GM21576 (cell line): ENCODE data around the gene ST8SIA3.

Experiments
- ATAC-seq: cut with Tn5 transposase; IDR thresholded peaks from one replicate; pipeline ENCODE4 v1.9.1; 2021; ENCODE audit warnings: mild to moderate bottlenecking, moderate library complexity; ENCODE audit not compliant: unreplicated experiment

Gene ST8SIA3, protein sequence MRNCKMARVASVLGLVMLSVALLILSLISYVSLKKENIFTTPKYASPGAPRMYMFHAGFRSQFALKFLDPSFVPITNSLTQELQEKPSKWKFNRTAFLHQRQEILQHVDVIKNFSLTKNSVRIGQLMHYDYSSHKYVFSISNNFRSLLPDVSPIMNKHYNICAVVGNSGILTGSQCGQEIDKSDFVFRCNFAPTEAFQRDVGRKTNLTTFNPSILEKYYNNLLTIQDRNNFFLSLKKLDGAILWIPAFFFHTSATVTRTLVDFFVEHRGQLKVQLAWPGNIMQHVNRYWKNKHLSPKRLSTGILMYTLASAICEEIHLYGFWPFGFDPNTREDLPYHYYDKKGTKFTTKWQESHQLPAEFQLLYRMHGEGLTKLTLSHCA

DNA sequence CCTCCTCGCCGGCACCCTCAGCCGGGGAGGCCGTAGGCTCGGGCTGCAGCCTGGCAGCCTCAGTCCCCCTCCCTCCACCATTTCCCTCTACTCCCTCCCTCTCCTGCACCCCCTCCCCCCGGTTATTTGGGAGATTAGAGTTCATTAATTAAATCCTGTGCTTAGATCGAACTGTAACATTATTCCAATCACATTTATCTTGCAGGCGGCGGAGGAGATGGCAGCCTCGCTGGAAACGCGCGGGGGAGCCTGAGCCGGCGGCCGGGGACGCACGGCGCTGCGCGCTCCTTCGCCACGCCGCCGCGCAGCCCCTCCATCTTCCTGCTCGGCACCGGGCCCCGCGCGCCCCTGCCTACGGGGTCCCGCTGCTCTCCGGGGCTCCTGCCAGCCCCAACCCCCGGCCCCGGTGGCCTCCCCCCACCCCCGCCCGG is at the start of gene ST8SIA3:
Gene ST8SIA3 (plus strand): TSS at position 287 of the 431 bp plus-strand sequence. CDS start 290 bp downstream, outside the sequence.
- no peak for ATAC-seq

DNA sequence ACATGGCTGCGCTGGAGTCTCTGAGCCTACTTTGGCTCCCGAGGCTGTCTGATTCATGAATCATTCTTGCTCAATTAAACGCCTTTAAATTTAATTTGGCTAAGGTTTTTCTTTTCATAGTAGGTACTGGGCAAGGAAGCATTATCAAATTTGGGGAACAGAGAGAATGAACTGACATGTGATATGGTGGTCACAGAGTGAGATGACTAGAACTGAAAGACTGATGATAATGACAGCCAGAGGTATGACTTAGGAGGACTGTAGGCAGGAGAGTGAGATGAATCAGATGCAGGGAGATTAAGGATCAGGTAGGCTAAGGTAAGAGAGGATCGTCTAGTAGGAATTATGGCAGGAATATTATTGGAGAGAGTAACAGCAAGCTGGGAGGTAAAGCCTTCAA is 40.9 kb upstream of the ST8SIA3 start:
- no peak for ATAC-seq

DNA sequence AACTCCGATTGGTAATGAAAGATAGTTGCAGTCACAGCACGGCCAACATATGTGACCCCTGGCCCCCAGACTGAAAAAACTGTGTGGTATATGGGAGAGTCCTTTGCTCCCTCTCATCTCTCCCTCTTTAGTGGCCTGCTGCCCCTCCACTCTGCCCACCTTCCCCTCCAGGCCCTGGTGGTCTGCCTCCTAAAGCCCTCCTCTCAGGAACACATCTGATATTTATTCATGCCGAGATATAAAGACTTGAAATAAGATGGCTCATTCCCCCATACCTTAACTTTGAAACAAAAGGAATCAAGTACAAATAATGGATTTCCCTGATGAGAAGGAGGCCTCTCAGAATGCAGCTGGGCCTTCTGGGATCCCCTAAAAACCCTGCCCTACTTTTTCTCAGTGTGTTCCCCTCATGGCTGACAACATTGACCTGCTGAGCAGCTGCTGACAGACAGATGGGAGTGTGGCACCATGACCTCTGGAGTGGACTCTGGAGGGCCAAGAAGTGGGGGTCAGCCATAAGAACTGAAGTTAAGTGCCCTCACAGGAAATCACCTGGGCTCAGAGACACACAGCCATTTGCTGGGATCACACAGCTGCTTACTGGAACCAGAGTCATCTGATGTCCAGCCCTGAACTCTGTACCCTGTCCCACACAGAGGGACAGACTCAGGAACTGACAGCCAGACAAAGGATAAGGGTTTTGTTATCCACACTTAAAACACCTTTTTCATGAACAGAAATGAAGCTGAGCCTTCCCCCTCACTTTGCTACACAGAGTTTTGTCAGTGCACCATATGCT is 39.8 kb upstream of the ST8SIA3 start:
- ATAC-seq = no peak

DNA sequence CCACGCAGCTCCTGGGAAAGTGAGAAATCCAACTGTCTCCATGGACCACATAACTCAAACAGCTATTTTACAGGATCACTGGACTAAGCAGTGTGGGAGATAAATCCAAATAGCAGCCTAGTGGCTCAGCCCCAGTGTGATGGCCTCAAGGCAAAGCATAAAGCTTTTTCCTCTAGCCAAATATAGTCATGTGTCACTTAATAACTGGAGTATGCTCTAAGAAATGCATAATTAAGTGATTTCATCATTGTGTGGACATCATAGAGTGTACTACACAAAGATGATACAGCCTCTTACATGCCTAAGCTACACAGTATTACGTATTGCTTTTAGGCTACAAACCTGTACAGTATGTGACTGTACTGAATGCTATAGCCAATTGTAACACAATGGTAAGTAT is 31.8 kb upstream of the ST8SIA3 start:
- no peak for ATAC-seq

DNA sequence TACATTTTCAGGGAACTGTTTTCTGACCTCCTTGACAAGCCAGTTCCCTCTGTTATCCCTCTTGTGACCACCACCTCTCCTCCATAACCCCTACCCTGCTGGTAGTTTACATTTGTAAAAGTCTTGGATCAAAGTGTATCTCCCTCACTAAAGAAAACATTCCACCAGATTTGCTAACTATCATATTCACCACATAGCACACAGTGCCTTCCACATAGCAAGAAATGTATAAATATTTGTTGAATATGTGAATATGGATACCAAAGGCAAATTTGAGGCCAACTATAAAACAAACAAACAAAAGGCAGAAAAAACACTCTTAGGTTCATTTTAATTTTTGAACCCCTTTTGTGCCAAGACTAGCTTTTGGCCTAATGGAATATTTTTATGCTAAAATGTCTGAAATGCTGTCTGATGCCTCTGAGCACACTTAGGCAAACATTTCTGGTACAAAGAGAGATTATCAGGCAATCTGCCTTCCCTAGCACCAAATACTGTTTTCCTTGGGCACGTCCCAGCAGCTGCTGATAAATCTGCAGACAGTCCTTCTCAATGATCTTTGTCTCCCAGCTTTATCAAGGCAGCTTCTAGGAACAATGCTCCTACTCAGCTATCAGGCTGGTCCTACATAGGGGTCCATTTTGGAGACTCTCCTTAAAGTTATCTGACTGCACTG is 26.7 kb upstream of the ST8SIA3 start:
- no peak for ATAC-seq

DNA sequence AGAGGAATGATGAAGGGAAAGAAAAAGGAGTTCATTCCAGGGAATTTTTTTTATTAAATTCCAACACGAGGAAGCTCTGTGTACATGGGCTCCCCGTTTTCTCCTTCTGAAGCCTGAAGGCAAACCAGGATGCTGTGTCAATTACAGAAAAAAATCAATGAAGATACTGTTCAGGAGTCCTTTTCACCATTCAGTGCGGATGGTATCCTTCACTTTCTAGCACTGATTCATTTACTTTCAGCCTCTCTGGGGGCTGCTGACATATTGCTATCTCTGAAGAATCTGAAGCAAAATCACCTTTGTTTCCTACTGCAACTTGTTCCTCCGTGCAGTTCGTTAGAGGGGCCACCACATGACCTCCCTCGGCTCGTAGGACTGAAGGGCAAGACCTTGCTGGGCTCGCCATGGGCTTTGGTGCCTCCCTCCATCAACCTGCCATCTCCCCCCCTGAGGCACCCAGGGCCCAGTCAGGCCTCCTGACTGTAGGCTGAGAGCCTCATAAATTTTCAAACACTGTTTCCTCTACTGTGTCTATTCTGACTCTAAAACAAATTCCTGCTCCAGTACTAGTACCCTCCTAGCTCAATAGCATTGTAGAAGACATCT is 25.5 kb upstream of the ST8SIA3 start:
- no peak for ATAC-seq

DNA sequence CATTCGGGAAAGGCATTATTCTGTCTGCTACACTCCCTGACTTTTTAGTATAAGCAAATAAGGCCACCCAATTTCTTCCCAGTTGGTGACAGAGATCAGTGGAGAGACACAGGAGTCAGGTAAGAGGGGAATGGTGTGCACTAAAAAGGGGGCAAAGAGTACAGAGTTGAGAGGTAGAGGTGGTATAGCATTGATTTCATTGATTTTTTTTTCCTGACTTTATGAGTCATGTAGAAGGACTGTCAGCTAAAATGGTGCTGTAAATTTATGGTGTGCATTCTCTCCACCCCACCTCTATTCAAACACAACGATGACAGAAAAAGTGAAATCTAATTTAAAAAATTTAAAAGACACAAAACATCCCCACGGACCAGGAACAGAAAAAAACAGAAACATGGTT is 23.7 kb upstream of the ST8SIA3 start:
- no peak for ATAC-seq

DNA sequence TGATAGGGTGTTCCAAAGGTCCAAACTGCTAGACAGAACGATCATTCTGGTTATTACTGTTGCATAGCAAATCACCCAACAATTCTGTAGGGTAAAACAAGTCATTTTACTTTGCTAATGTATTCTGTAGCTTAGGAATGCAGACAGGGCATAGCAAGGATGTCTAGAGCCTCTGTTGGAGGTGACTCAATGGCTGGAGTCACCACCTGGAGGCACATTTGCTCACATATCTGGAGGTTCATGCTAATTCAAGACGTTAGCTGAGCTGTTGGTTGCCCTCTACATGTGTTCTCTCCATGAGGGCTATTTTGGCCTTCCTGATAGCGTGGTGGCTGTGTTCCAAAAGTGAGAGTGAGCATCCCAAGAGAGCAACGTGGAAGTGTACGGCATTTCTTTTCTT is 22.5 kb upstream of the ST8SIA3 start:
- ATAC-seq = no peak

DNA sequence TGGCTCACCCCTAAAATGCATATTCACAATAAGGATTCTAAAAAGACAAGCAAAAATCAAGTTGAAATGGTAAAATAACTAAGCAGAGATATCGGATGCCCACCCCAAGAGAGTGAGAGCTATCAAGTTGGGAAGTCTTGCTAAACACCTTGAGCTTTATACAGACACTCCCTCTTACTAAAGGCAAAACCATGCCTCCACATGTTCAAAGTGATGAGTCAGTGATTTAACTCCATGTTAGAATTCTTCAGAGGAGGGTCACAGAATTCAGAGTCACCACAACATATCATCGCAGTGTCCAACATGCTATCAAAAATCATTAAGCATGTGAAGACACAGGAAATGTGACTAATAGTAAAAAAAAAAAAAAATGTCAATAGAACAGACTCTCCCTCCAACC is 20.6 kb upstream of the ST8SIA3 start:
- ATAC-seq = no peak

DNA sequence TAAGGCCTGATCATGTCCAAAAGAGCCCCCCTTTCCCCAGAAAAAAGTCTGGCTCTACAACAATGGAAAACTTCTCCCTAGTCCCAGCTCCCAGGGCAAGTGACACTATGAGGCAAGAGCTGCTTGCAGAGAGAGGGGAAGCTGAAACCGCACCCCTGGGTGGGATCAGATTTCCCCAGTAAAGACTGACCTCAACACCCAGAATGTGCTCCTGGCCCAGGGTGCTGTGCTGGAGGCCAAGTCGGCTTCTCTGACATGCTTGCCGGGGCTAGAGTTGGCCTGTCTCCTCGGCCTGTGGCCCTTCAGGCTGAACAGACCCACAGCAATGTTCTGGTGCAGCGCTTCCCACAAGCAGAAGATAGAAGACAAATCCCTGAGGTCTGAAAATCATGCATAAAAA is 18.4 kb upstream of the ST8SIA3 start:
- no peak for ATAC-seq

DNA sequence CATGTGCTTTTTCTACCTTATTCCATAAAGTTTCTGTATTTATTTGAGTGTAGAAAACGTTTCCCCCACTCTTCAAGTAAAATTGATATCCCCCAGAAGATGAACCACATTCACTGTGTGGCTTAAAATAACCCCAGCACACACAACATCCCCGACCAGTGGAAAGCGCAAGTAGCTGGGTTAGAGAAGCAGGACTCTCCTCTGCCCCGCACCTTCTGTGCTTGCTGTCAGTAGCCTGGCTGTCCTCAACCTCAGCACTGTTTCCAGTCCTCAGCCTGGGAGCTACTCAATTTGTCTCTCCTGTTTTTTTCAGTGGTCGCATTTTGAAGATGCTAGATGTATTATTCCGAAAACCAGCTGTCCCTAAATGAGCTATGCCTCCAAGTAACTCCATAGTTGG is 18.0 kb upstream of the ST8SIA3 start:
- ATAC-seq = no peak

DNA sequence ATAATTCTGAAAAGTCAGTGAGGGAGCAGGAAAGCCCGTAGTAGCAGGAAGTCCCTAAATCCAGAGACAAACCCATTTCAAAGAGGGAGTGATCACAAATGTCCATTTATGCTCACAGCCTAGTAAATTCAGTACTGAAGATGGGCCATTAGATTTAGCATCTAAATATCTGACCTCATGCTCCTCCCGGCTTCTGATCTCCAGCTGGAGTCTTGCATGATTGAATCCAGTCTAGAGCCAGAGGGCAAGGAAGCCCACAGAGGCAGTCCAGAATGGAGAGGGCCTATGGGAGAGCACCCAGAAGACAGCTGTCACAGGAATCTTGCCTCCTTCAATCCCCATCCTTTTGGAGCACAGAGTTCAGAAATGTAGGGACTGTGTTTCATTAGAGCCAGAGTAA is 16.0 kb upstream of the ST8SIA3 start:
- ATAC-seq = no peak

DNA sequence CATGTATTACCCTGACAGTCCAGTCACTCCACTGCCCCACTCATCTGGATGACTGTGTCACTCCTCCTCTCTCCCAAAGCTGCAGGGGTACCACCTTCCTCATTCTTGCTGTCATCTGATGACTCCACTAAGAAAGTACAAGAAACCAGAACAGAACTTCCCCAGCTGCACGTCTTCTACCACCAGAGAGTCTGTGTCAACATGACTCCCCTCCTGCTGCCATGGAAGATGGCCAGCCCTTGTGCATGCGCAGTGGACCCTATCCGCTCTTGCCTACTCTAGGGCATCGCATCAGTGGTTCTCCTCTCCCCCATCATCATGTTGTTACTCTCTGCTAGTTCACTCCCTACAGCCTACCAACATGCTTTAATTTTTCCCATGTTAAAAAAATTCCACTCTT is 14.5 kb upstream of the ST8SIA3 start:
- no peak for ATAC-seq

DNA sequence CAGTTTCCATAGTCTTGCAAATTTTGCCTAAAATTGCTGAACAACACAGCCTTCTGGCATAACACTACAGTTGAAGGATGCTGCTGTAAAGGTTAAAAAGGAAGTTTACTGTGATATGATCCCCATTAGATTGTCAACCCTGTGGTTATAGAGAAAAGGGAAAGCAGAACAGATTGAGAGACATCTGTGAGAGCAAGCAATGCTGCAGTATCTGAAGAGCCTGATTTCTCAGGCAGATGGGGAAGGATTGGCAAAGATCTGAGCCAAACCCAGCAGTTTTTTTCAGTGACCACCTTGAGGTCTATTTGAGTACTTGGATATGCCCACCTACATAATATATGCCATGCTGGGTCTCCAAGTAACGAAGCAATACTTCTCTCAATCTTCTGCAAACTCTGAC is 8.5 kb upstream of the ST8SIA3 start:
- ATAC-seq = no peak

DNA sequence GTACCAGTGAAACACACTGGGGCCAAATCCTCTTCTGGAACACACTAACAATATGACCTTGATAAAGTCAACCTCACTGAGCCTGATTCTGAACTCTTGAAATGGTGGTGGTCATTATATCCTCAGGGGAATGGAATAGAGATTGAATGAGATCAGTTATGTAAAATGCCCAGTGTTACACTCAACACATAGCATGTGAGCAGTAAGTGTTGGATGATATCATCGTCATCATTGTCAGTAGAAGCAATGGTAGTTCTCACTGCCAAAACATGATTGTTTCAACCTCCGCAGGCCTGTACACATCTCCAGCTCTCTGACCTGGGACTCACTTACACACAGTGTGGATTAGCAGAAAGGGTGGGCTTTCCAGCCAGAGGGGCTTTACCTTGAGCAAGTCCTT is 5.5 kb upstream of the ST8SIA3 start:
- no peak for ATAC-seq

DNA sequence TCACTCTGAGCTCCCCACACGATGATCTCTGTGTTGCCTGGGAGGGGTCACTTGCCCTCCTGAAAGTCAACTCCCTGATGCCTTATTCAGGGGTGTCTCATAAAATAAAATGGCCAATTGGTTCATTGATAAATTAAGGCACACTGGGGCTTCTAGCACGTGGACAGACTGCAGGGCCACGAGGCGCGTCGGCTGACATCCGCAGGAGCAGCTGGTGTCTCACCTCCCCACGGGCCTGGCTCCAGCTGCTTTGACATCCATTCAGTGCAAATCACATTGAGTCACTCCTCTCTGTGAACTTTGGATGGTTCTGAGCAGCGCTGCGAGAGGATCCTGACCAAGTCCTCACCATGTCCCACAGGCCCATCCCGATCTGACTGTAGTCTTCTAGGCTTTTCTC is 4.6 kb upstream of the ST8SIA3 start:
- no peak for ATAC-seq

DNA sequence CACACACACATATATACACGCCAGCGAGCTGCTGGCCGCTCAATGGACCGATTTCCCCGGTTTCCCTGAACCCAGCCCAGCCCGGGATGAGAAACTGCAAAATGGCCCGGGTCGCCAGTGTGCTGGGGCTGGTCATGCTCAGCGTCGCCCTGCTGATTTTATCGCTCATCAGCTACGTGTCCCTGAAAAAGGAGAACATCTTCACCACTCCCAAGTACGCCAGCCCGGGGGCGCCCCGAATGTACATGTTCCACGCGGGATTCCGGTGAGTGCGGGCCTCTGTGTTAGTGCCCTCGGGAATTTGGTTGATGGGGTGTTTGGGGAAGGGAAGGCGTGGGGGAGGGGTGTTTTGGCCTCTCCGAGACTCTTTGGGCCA is 392 bp downstream of the ST8SIA3 start:
- ATAC-seq = no peak

DNA sequence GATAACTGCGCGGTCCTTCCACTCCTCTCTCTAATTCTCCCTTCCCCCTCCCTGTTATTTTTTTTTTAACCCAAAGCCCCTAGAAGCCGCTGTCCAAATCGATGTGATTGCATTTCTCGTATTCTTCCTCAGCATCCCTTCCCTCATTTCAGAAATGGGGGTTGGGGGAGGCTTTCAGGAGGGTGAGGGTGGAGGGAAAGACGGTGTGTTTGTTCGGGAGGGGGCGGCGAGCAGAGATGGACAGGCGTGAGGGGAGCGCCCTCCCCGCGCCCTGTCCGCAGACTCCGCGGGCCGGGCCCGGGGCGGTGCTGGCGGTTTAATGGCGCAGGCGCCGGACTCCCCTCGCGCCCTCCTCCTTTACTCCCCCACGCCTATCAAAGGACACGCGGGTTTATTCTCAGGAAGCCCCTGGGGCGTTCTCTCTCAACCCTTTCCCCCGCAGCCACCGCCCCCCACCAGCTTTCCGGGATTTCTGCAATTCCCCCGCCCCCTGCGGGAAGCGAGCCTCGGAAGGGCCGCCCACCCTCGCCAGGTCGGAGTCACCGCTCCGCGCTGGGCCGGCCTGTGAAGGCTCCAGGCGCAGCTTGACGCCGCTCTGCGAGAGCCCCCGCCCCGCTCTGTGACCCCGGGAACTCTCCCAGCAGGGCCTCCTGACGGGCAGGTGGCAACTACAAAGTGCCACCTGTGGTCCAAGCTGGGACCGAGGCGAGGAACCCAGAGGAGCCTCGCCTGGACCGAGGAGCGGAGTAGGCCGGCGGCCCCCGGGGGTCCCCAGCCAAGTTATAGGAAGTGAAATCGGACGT is 981 bp downstream of the ST8SIA3 start:
- no peak for ATAC-seq

DNA sequence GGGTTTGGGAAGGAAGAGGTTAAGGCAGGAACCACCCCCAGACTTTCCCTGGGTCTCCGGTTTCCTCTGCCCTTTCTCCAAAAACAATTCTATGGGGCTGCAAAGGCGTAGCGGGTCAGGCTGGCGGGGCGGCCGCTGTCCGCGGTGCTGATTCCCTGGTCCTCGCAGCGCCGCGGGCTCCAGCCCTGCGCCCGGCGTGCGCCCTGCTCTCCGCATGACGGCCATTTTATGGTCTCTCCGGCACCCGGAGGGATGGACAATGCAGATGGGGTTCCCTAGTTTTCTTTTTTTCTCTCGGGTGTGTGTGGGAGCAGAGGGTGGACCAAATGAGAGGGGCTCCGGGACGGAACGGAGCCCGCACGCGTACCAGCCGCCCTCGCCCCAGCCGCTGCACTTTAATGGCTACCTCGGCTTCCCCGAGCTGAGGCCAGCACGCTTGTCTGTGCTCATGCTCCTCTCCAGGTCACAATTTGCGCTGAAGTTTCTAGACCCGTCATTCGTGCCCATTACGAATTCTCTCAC is 1.6 kb downstream of the ST8SIA3 start:
- no peak for ATAC-seq

DNA sequence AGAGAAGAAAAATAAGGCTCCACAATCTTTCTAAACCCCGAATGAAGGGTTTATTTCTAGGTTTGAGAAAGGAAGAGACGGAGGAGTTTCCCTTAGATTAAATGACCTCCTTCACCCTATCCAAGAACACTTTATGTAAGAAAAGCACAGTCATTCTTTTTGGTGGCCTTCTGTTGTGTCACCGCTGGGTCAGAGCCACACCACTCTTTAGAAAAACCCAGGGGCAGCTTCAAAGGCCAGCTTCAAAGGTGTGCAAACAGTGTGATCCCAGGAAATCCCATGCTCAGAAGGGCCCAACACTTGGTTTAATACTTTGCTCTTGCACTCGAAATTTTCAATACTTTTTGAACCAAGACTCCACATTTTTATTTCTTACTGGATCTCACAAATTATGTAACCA is 7.1 kb downstream of the ST8SIA3 start:
- ATAC-seq = no peak
